Kidney glomerular epithelial cell (primary cell): ENCODE measurements around the gene MCOLN2.
"Not testable (repeated sequence)": the region's sequence is repeated elsewhere in the genome, so short reads cannot be mapped to it uniquely, and the experiment has no call there.

ENCODE experiments used
- DNase-seq: peaks from one replicate; lab custom pipeline; 2025; lab: John Stamatoyannopoulos, UW

The MCOLN2 gene

GRCh38 chr1:84941843-84942242, 55.1 kb downstream of the MCOLN2 start:
- DNase-seq, result no peak

- DNase-seq, result no peak
Measured at GRCh38 chr1:84940481-84940880, 56.4 kb downstream of the MCOLN2 start.

GRCh38 chr1:84939761-84940160, 57.2 kb downstream of the MCOLN2 start:
- no peak for DNase-seq

GRCh38 chr1:84939151-84939550, 57.8 kb downstream of the MCOLN2 start:
- no peak for DNase-seq

GRCh38 chr1:84936116-84936810, 60.6 kb downstream of the MCOLN2 start:
- peak; percentile 74 for DNase-seq

- DNase-seq, result no peak
Measured at GRCh38 chr1:84933011-84933611, 63.8 kb downstream of the MCOLN2 start.

GRCh38 chr1:84930831-84931230, 66.1 kb downstream of the MCOLN2 start:
- DNase-seq, result no peak

- no peak for DNase-seq
Measured at GRCh38 chr1:84930329-84930728, 66.6 kb downstream of the MCOLN2 start.

GRCh38 chr1:84929581-84929980, 67.3 kb downstream of the MCOLN2 start:
- no peak for DNase-seq

- no peak for DNase-seq
Measured at GRCh38 chr1:84928979-84929378, 67.9 kb downstream of the MCOLN2 start.

- DNase-seq, result no peak
Measured at GRCh38 chr1:84923317-84923716, 73.6 kb downstream of the MCOLN2 start.

- DNase-seq, result no peak
Measured at GRCh38 chr1:84920159-84920558, 76.8 kb downstream of the MCOLN2 start.

GRCh38 chr1:84919461-84919970, 77.4 kb downstream of the MCOLN2 start:
- DNase-seq, result peak; percentile 2

GRCh38 chr1:84918726-84919336, 78.1 kb downstream of the MCOLN2 start:
- DNase-seq, result peak; percentile 71

GRCh38 chr1:84916897-84917296, 80.0 kb downstream of the MCOLN2 start:
- DNase-seq, result no peak

- DNase-seq, result peak; percentile 88
Measured at GRCh38 chr1:84913555-84913892, 83.4 kb downstream of the MCOLN2 start.

GRCh38 chr1:84912726-84913554, 84.0 kb downstream of the MCOLN2 start:
- peak; percentile 2 for DNase-seq

- not testable (repeated sequence) for DNase-seq
Measured at GRCh38 chr1:84908746-84909464, 88.0 kb downstream of the MCOLN2 start.

- DNase-seq, result peak; percentile 86
Measured at GRCh38 chr1:84907095-84907827, 89.7 kb downstream of the MCOLN2 start.

- DNase-seq, result not testable (repeated sequence)
Measured at GRCh38 chr1:84902727-84903126, 94.2 kb downstream of the MCOLN2 start.

GRCh38 chr1:84899969-84900368, 96.9 kb downstream of the MCOLN2 start:
- DNase-seq, result no peak
